Measurements from ENCODE around the gene NLRP8. TPM values are rescaled to one million over a fixed set of nuclear protein-coding genes. Genes with fewer than 3 reads are reported as not detected.

Gene NLRP8
- polyA plus RNA-seq, 1 of the 3 experiments (the other 2 are of a cell fraction): not detected

- Histone ChIP-seq H3K79me2 (ENCODE audit: insufficient read depth) (no peaks in the 10 kb centered on the region), H3K9me3 (no peaks in the 10 kb centered on the region), H4K20me1 (ENCODE audit: insufficient read depth) (no peaks in the 10 kb centered on the region), H3K27ac (ENCODE audit: low read depth in 2 of 2, low read length in 1 of 2) (no peak overlapping the region), H3K9ac (no peak overlapping the region), H2AFZ (ENCODE audit: low read depth) (no peak overlapping the region), H3K4me3 (ENCODE audit: low read depth in 2 of 2, low read length in 1 of 2) (no peak overlapping the region), H3K4me1 (ENCODE audit: control insufficient read depth in 1 of 2, insufficient read depth in 2 of 2, low read depth in 1 of 2, low read length in 1 of 2) (no peaks in the 10 kb centered on the region), H3K36me3 (replicated peaks in 1 of 2; ENCODE audit: control insufficient read depth in 1 of 2, insufficient read depth in 2 of 2, low read length in 1 of 2) (no peaks in the 10 kb centered on the region), H3F3A (replicated peaks; ENCODE audit: insufficient read depth) (no peaks in the 10 kb centered on the region), H3K27me3 (ENCODE audit: insufficient read depth) (no peaks in the 10 kb centered on the region; the same call in 1 of the 2 replicates), H3K4me2 (no peak overlapping the region), H3K9me2 (no peaks in the 10 kb centered on the region)
- TF ChIP-seq CHD2 (IDR thresholded peaks at IDR 0.05; ENCODE audit: low read length, partially characterized antibody): no peak
- TF ChIP-seq ELF1 (IDR thresholded peaks at IDR 0.05): no peak
- TF ChIP-seq YY1 (IDR thresholded peaks at IDR 0.05; ENCODE audit: low read depth): no peak
- TF ChIP-seq SIN3A (IDR thresholded peaks at IDR 0.05; ENCODE audit: borderline replicate concordance, low read depth, low read length): no peak
- no peak for TF ChIP-seq RXRA (IDR thresholded peaks at IDR 0.05; ENCODE audit: borderline replicate concordance, low read depth)
- TF ChIP-seq IRF3 (IDR thresholded peaks at IDR 0.05; ENCODE audit: low read depth, low read length): no peak
- no peak for TF ChIP-seq PBX3 (IDR thresholded peaks at IDR 0.05)
- TF ChIP-seq USF1 (IDR thresholded peaks at IDR 0.05; ENCODE audit: borderline replicate concordance, low read depth): no peak
- no peak for TF ChIP-seq JUND (IDR thresholded peaks at IDR 0.05)
- TF ChIP-seq SMC3 (IDR thresholded peaks at IDR 0.05; ENCODE audit: low read depth, low read length): no peak
- TF ChIP-seq CTCF (IDR thresholded peaks at IDR 0.05): no peak
- no peak for TF ChIP-seq EZH2phosphoT487 (IDR thresholded peaks at IDR 0.05; ENCODE audit: borderline replicate concordance, low read depth)
- TF ChIP-seq TCF12 (IDR thresholded peaks at IDR 0.05): no peak
- CTCF ChIA-PET: no interaction called here
- DNase-seq: no peak
- POLR2A ChIA-PET: no interaction called here
- WGBS (ENCODE audit: low lambda C conversion rate): 1% methylated on average over 3 of the region's 3 CpGs
These were observed 26.4 kb downstream of the NLRP8 start for GRCh38 chr19:55973982-55974381.

- Histone ChIP-seq H3K36me3 (replicated peaks in 1 of 2; ENCODE audit: control insufficient read depth in 1 of 2, insufficient read depth in 2 of 2, low read length in 1 of 2) (no peaks in the 10 kb centered on the region), H3K9me3 (no peaks in the 10 kb centered on the region), H3F3A (replicated peaks; ENCODE audit: insufficient read depth) (no peaks in the 10 kb centered on the region), H3K27ac (ENCODE audit: low read depth in 2 of 2, low read length in 1 of 2) (no peak overlapping the region), H3K79me2 (ENCODE audit: insufficient read depth) (no peaks in the 10 kb centered on the region), H3K4me3 (ENCODE audit: low read depth in 2 of 2, low read length in 1 of 2) (no peak overlapping the region), H3K9ac (no peak overlapping the region), H3K4me1 (ENCODE audit: control insufficient read depth in 1 of 2, insufficient read depth in 2 of 2, low read depth in 1 of 2, low read length in 1 of 2) (no peaks in the 10 kb centered on the region), H3K4me2 (no peak overlapping the region), H3K9me2 (no peaks in the 10 kb centered on the region), H3K27me3 (ENCODE audit: insufficient read depth) (no peaks in the 10 kb centered on the region), H2AFZ (ENCODE audit: low read depth) (no peak overlapping the region), H4K20me1 (ENCODE audit: insufficient read depth) (no peaks in the 10 kb centered on the region)
- DNase-seq: no peak
- ChIA-PET POLR2A (no interaction called here), CTCF (no interaction called here)
- WGBS (ENCODE audit: low lambda C conversion rate): 6% methylated on average over 9 of the region's 9 CpGs
- TF ChIP-seq REST (IDR thresholded peaks at IDR 0.05; ENCODE audit: low read depth, low read length) (no peak), RCOR1 (IDR thresholded peaks at IDR 0.05; ENCODE audit: low read length) (no peak), CTCF (IDR thresholded peaks at IDR 0.05) (no peak), EZH2phosphoT487 (IDR thresholded peaks at IDR 0.05; ENCODE audit: borderline replicate concordance, low read depth) (no peak), TEAD4 (IDR thresholded peaks at IDR 0.05; ENCODE audit: borderline replicate concordance, insufficient read depth) (no peak), TCF12 (IDR thresholded peaks at IDR 0.05) (no peak), FOXJ3 (CRISPR knock-in tag; IDR thresholded peaks at IDR 0.05) (no peak), MEF2A (IDR thresholded peaks at IDR 0.05; ENCODE audit: borderline replicate concordance, low read depth) (no peak)
These were observed 32.8 kb downstream of the NLRP8 start for GRCh38 chr19:55980415-55980814.
